ENCODE data around the gene ENPP1.
A peak's percentile ranks its signal among the peaks of the same experiment; 100 is the strongest.

DNA sequence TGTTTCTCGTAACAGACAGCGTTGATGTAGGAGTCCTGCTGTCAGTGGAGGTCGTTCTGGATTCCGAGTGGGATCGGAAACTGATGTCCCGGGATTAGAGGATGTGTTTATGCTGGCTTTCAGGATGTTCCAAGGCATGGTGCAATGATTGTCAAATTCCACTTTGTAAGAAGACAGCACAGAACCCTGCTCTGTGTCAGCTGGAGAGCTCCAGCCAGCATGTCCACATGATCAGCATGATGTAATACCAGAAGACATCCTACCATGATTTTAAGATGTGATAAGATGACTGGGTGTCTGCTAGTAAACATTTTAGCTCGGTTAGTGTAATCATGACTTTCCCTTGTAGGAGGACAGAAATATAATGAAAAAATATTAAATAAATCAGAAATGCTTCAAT is 20.3 kb downstream of the ENPP1 start:
- no peak for TF ChIP-seq PTTG1 (tag; IDR thresholded peaks at IDR 0.05; ENCODE audit: low read depth)
- peak; percentile 81 for TF ChIP-seq ATF7 (IDR thresholded peaks at IDR 0.05)

Measured in K562 (cell line).